MCF 10A (cell line): ENCODE data around the gene MTNR1A. TPM values are rescaled to one million over a fixed set of nuclear protein-coding genes. Genes with fewer than 3 reads are reported as not detected.

Experiments
- BruUV-seq: library from RNA; stranded (reverse); fragments of 400-500 nt; replicated peaks from 2 replicates; lab custom pipeline; 2021; lab: Mats Ljungman, UMichigan
- CTCF ChIA-PET: fragments of 300-600 bp; sonication (Branson Sonifier 250); formaldehyde crosslinking; extraction: SDS; loops from one replicate; lab custom pipeline; 2021; ENCODE audit warnings: antibody characterized with exemption, inconsistent platforms; lab: Yijun Ruan, JAX
- POLR2A ChIA-PET: fragments of 300-600, 350-650 bp; sonication (Branson Sonifier 250); formaldehyde crosslinking; extraction: SDS; loops from one replicate; lab custom pipeline; 2020; ENCODE audit warnings: antibody characterized with exemption, inconsistent platforms; lab: Yijun Ruan, JAX
- DNase-seq: peaks from one replicate; pipeline ENCODE4 v3.0.0-alpha.2; 2018; ENCODE audit not compliant: unreplicated experiment
- H3K27ac Mint-ChIP-seq: one replicate; pipeline ENCODE4 v1.8.0; 2022; ENCODE audit warnings: mild to moderate bottlenecking, low read depth, mixed read lengths; ENCODE audit not compliant: unreplicated experiment
- H3K27me3 Mint-ChIP-seq: one replicate; pipeline ENCODE4 v1.8.0; 2022; ENCODE audit warnings: mixed read lengths; ENCODE audit not compliant: insufficient read depth, unreplicated experiment
- H3K36me3 Mint-ChIP-seq: one replicate; pipeline ENCODE4 v1.8.0; 2022; ENCODE audit warnings: mild to moderate bottlenecking, moderate library complexity, mixed read lengths; ENCODE audit not compliant: insufficient read depth, unreplicated experiment
- H3K4me1 Mint-ChIP-seq: one replicate; pipeline ENCODE4 v1.8.0; 2022; ENCODE audit warnings: mixed read lengths; ENCODE audit not compliant: insufficient read depth, unreplicated experiment
- H3K4me3 Mint-ChIP-seq: one replicate; pipeline ENCODE4 v1.8.0; 2022; ENCODE audit warnings: mild to moderate bottlenecking, moderate library complexity, mixed read lengths; ENCODE audit not compliant: unreplicated experiment
- H3K9me3 Mint-ChIP-seq: one replicate; pipeline ENCODE4 v1.8.0; 2022; ENCODE audit warnings: mixed read lengths; ENCODE audit not compliant: unreplicated experiment
- intact Hi-C: fragments of 100-400 bp; cut with micrococcal nuclease; formaldehyde crosslinking; loops from 2 replicates; pipeline ENCODE4 v1.14.1; 2022
- total RNA-seq: library from RNA; stranded (reverse); gene quantifications from 2 replicates; pipeline ENCODE4 v1.2.3, GENCODE V29; 2022
- TF ChIP-seq, protein P1 (sequence below): fragments of 200-600 bp; IDR thresholded peaks from one replicate; pipeline ENCODE4 v1.8.0; 2022; ENCODE audit warnings: antibody characterized with exemption, mild to moderate bottlenecking; ENCODE audit not compliant: unreplicated experiment

Gene MTNR1A
- total RNA-seq, 1 experiment from 2014 or later: not detected

DNA sequence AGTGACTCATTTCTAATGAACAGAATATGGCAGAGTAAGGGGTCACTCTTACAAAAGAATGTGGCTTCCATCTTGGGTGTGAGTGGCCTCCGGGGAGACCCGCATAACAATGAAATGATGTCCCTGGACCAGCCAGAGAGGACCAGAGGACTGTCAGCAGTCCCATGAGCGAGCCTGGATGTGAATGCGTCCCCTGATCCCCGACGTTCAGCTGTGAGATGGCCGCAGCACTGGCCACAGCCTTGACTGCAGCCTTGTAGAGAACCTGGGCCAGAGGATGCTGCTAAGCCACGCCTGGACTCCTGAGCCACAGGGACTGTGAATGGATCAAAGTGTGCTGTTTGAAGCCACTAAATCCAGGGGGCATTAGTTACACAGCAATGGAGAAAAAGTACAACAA is 53.8 kb downstream of the MTNR1A start:
- H3K4me1 Mint-ChIP-seq: no peaks in the 10 kb centered on the region
- TF ChIP-seq, protein P1, sequence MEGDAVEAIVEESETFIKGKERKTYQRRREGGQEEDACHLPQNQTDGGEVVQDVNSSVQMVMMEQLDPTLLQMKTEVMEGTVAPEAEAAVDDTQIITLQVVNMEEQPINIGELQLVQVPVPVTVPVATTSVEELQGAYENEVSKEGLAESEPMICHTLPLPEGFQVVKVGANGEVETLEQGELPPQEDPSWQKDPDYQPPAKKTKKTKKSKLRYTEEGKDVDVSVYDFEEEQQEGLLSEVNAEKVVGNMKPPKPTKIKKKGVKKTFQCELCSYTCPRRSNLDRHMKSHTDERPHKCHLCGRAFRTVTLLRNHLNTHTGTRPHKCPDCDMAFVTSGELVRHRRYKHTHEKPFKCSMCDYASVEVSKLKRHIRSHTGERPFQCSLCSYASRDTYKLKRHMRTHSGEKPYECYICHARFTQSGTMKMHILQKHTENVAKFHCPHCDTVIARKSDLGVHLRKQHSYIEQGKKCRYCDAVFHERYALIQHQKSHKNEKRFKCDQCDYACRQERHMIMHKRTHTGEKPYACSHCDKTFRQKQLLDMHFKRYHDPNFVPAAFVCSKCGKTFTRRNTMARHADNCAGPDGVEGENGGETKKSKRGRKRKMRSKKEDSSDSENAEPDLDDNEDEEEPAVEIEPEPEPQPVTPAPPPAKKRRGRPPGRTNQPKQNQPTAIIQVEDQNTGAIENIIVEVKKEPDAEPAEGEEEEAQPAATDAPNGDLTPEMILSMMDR: no peak
- H3K9me3 Mint-ChIP-seq: peaks cover 7% of the 10 kb centered on the region
- no peak for DNase-seq
- intact Hi-C loops: no loop called here
- ChIA-PET CTCF (no interaction called here), POLR2A (no interaction called here)
- H3K36me3 Mint-ChIP-seq: no peaks in the 10 kb centered on the region
- H3K4me3 Mint-ChIP-seq: no peak overlapping the region
- H3K27me3 Mint-ChIP-seq: no peaks in the 10 kb centered on the region
- BruUV-seq: no TSS peak
- H3K27ac Mint-ChIP-seq: no peak overlapping the region

DNA sequence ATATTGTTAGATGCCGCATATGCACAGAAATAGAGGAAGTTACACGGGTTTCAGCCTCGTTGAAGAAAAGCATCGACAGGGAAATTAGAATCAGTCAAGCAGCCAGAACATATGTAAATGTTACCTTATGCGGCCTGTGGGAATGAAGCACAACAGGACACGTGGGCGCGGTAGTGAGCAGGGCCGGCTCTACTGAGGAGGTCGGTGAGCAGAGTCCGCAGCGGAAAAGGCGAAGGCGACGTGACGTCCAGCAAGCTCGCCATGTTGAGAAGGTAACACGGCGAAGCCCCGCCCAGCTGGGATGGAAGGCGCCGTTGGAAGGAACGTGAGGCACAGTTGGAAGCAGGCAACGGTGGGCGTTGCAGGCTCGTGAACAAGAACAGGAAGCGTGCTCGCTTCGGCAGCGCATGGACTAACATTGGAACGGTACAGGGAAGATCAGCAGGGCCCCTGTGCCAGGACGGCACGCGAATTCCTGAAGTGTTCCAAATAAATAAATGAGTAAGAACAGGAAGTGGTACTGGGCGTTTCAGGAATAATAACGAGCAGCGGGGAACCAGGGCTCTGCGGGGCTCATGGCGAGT is 54.6 kb downstream of the MTNR1A start:
- Mint-ChIP-seq H3K9me3 (peaks cover 14% of the 10 kb centered on the region), H3K27ac (no peak overlapping the region), H3K27me3 (no peaks in the 10 kb centered on the region), H3K4me1 (no peaks in the 10 kb centered on the region), H3K36me3 (no peaks in the 10 kb centered on the region), H3K4me3 (no peak overlapping the region)
- ChIA-PET CTCF (interaction anchor here (1.0 kb wide), 1 partner anchor 52 kb away, joined by 3 read pairs; no protein-coding TSS in a partner anchor), POLR2A (no interaction called here)
- DNase-seq: no peak
- intact Hi-C loops: no loop called here
- BruUV-seq: no TSS peak
- TF ChIP-seq, protein P1: no peak

DNA sequence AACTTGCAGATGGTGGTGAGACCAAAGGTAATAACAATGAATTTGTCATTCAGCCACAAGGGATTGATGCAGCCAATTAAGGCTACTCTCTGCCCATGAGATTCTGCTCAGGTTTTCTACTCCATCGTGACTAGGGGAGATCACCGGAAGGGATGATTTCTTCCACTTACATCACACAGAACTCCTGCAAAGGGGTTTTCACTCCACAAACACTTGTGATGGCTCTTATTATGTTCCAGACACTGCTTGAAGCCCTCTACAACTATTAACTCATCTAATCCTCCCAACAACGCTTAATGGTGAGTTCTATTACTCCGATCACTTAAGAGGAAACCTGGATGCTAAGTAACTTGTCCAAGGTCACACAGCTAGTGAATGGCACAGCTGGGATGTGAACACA is 55.9 kb downstream of the MTNR1A start:
- ChIA-PET CTCF (no interaction called here), POLR2A (interaction anchor here (0.7 kb wide), 1 partner anchor 25 kb away, joined by 3 read pairs; no protein-coding TSS in a partner anchor)
- intact Hi-C loops: no loop called here
- BruUV-seq: no TSS peak
- H3K4me1 Mint-ChIP-seq: no peaks in the 10 kb centered on the region
- no peaks in the 10 kb centered on the region for H3K36me3 Mint-ChIP-seq
- peaks cover 16% of the 10 kb centered on the region for H3K9me3 Mint-ChIP-seq
- H3K4me3 Mint-ChIP-seq: no peak overlapping the region
- no peak overlapping the region for H3K27ac Mint-ChIP-seq
- TF ChIP-seq, protein P1: no peak
- DNase-seq: no peak
- no peaks in the 10 kb centered on the region for H3K27me3 Mint-ChIP-seq

DNA sequence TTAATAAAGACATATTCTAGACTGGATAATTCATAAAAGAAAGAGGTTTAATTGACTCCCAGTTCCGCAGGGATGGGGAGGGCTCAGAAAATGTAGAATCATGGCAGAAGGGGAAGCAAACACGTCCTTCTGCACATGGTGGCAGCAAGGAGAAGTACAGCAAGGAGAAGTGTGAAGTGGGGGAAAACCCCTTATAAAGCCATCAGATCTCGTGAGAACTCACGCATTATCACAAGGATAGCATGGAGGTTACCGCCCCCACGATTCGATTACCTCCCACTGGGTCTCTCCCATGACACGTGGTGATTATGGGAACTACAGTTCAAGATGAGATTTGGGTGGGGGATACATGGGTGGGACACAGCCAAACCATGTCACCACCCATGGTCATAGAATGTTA is 58.3 kb downstream of the MTNR1A start:
- H3K36me3 Mint-ChIP-seq: no peaks in the 10 kb centered on the region
- ChIA-PET CTCF (no interaction called here), POLR2A (no interaction called here)
- intact Hi-C loops: no loop called here
- H3K4me1 Mint-ChIP-seq: no peaks in the 10 kb centered on the region
- DNase-seq: no peak
- H3K27me3 Mint-ChIP-seq: no peaks in the 10 kb centered on the region
- no TSS peak for BruUV-seq
- peaks cover 19% of the 10 kb centered on the region for H3K9me3 Mint-ChIP-seq
- no peak overlapping the region for H3K27ac Mint-ChIP-seq
- TF ChIP-seq, protein P1: no peak
- no peak overlapping the region for H3K4me3 Mint-ChIP-seq
